Fibroblast of mammary gland (primary cell): ENCODE measurements around the gene KCNMB2.

Experiments used
- DNase-seq: peaks from one replicate; pipeline ENCODE4 v3.0.0-alpha.2; 2010; ENCODE audit warnings: low read depth
- H3K4me3 ChIP-seq: 2 replicates; pipeline ENCODE4 v1.5.1; 2011; ENCODE audit warnings: low read depth, mild to moderate bottlenecking, low read length, moderate library complexity; ENCODE audit not compliant: control insufficient read depth
- TF ChIP-seq, protein P1 (sequence below): conservative IDR thresholded peaks from 2 replicates; pipeline ENCODE4 v1.5.1; 2011; ENCODE audit warnings: low read depth, low read length, inconsistent platforms; ENCODE audit not compliant: control insufficient read depth, insufficient read depth

KCNMB2 gene

GRCh38 chr3:178810181-178810580, 273.9 kb downstream of the KCNMB2 start:
- DNase-seq: no peak
- no peak overlapping the region for H3K4me3 ChIP-seq
- TF ChIP-seq, protein P1, sequence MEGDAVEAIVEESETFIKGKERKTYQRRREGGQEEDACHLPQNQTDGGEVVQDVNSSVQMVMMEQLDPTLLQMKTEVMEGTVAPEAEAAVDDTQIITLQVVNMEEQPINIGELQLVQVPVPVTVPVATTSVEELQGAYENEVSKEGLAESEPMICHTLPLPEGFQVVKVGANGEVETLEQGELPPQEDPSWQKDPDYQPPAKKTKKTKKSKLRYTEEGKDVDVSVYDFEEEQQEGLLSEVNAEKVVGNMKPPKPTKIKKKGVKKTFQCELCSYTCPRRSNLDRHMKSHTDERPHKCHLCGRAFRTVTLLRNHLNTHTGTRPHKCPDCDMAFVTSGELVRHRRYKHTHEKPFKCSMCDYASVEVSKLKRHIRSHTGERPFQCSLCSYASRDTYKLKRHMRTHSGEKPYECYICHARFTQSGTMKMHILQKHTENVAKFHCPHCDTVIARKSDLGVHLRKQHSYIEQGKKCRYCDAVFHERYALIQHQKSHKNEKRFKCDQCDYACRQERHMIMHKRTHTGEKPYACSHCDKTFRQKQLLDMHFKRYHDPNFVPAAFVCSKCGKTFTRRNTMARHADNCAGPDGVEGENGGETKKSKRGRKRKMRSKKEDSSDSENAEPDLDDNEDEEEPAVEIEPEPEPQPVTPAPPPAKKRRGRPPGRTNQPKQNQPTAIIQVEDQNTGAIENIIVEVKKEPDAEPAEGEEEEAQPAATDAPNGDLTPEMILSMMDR: no peak

DNA sequence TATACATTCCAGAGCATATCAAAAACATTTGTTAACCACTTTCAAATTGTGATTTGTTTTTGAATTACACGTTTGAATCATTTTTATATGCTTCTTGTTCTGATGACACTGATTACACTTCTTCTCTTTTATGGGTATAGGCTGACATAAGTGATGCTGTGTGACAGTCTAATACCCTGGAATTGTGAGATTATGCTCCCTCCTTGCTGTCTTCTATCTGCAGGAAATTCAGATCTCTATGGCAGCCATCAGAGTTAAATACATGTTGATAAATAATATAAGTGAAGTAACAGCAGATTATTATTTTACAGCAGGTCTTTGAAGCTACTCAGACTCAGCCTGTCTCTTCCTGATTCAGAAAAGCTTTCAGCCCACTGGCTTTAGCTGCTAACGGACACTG, 286.5 kb downstream of the KCNMB2 start:
- no peak for DNase-seq
- H3K4me3 ChIP-seq: no peak overlapping the region
- TF ChIP-seq, protein P1: no peak

- no peak overlapping the region for H3K4me3 ChIP-seq
- no peak for DNase-seq
- TF ChIP-seq, protein P1: no peak
Observed at GRCh38 chr3:178823150-178823549, 286.9 kb downstream of the KCNMB2 start.

- peak; percentile 10 for DNase-seq
- H3K4me3 ChIP-seq: no peak overlapping the region
- TF ChIP-seq, protein P1: no peak
Observed at GRCh38 chr3:178823591-178824246, 287.5 kb downstream of the KCNMB2 start.

GRCh38 chr3:178826435-178827123, 290.3 kb downstream of the KCNMB2 start:
- TF ChIP-seq, protein P1: no peak

DNA sequence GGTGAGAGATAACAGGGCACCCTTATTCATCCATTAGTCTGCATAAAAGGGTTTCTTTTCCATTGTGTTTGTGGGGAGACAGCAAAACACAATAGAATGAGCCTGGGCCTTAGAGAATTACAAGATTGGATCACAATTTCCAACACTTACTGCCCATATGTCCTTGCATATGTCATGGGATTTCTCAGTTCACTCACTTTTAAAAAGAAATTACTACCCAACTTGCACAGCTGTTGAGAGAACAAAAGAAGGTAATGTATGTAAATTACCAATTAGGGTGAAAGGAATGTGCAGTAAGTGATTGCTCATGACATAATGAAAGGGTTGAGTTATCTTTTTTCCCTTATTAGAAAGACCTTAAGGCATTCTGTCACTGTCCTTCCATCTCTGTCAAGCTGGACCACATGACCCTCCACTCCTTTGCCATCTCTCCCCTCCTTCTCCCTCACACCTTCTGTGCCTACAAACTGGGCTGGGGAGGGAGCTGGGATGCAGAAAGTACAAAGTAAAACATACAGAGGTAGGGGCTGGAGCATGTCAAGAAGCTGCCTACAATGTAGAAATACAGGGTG, 291.1 kb downstream of the KCNMB2 start:
- DNase-seq: no peak
- TF ChIP-seq, protein P1: no peak
- H3K4me3 ChIP-seq: no peak overlapping the region

More at GRCh38 chr3:178826435-178827123, 290.3 kb downstream of the KCNMB2 start:
- H3K4me3 ChIP-seq: no peak overlapping the region
- no peak for DNase-seq
